Measurements from ENCODE around the gene CD200R1.
A peak's percentile ranks its signal among the peaks of the same experiment; 100 is the strongest.

CD200R1 gene

GRCh38 chr3:112974894-112975293 lies at the start of gene CD200R1:
Gene CD200R1 (minus strand): TSS chr3:112975103. CDS start chr3:112974857, 246 bp downstream.
- no peak for DNase-seq

GRCh38 chr3:113021471-113021870 lies 46.6 kb upstream of the CD200R1 start:
- DNase-seq: no peak

GRCh38 chr3:113019182-113020137 lies 44.6 kb upstream of the CD200R1 start:
- peak; percentile 74 to 93 for DNase-seq

- peak in 1 of 2 experiments; percentile 18 for DNase-seq
Measured at GRCh38 chr3:113018536-113019181, 43.8 kb upstream of the CD200R1 start.

GRCh38 chr3:113013593-113013992 lies 38.7 kb upstream of the CD200R1 start:
- DNase-seq: no peak

- no peak for DNase-seq
Measured at GRCh38 chr3:113008117-113008516, 33.2 kb upstream of the CD200R1 start.

GRCh38 chr3:113006359-113007056 lies 31.6 kb upstream of the CD200R1 start:
- DNase-seq: no peak

- DNase-seq: no peak
Measured at GRCh38 chr3:113005611-113006010, 30.7 kb upstream of the CD200R1 start.

GRCh38 chr3:113002679-113003078 lies 27.8 kb upstream of the CD200R1 start:
- no peak for DNase-seq

GRCh38 chr3:113002037-113002436 lies 27.1 kb upstream of the CD200R1 start:
- DNase-seq: no peak

- DNase-seq: no peak
Measured at GRCh38 chr3:113000691-113001090, 25.8 kb upstream of the CD200R1 start.

- DNase-seq: no peak
Measured at GRCh38 chr3:112995800-112996199, 20.9 kb upstream of the CD200R1 start.

- DNase-seq: peak; percentile 78 to 92
Measured at GRCh38 chr3:112990672-112991602, 16.0 kb upstream of the CD200R1 start, which contains the start of gene GTPBP8. Gene GTPBP8 (plus strand): TSS chr3:112990984. CDS start chr3:112991000, 16 bp downstream.

GRCh38 chr3:112987710-112988334 lies 12.9 kb upstream of the CD200R1 start:
- DNase-seq: no peak

GRCh38 chr3:112984485-112984884 lies 9.6 kb upstream of the CD200R1 start:
- DNase-seq: peak in 1 of 2 experiments; percentile 9

- no peak for DNase-seq
Measured at GRCh38 chr3:112982710-112983109, 7.8 kb upstream of the CD200R1 start.

- DNase-seq: no peak
Measured at GRCh38 chr3:112980080-112980479, 5.2 kb upstream of the CD200R1 start.

GRCh38 chr3:112979244-112979832 lies 4.4 kb upstream of the CD200R1 start:
- DNase-seq: peak; percentile 33 to 51

GRCh38 chr3:112976953-112977352 lies 2.0 kb upstream of the CD200R1 start:
- DNase-seq: no peak

GRCh38 chr3:112976001-112976400 lies 1.1 kb upstream of the CD200R1 start:
- DNase-seq: no peak

- no peak for DNase-seq
Measured at GRCh38 chr3:112974178-112974517, 755 bp downstream of the CD200R1 start.

All from NCI-H526 (cell line).